ENCODE data around the gene RBM45.

GRCh38 chr2:178076130-178076529, 36.1 kb upstream of the RBM45 start:
- TF ChIP-seq CTCF (IDR thresholded peaks at IDR 0.05; ENCODE audit: low read depth, low read length, poor library complexity, severe bottlenecking) (no peak), EZH2phosphoT487 (IDR thresholded peaks at IDR 0.05; ENCODE audit: borderline replicate concordance, low read length) (no peak)

All from DOHH2 (cell line).